A549 treated with CORT108297 at 1 μM for 4 hours (cell line): ENCODE data around the gene LARP1. TPM values are rescaled to one million over a fixed set of nuclear protein-coding genes. Genes with fewer than 3 reads are reported as not detected.

Experiments used
- total RNA-seq: library from RNA; stranded (reverse); fragments of 200-300 nt; extraction: Qiagen RNA extraction; gene quantifications from 5 replicates; pipeline ENCODE4 v1.2.3, GENCODE V29; 2022

Gene LARP1
- 107 to 135 TPM (median 132 TPM) in 5 replicates for total RNA-seq

DNA sequence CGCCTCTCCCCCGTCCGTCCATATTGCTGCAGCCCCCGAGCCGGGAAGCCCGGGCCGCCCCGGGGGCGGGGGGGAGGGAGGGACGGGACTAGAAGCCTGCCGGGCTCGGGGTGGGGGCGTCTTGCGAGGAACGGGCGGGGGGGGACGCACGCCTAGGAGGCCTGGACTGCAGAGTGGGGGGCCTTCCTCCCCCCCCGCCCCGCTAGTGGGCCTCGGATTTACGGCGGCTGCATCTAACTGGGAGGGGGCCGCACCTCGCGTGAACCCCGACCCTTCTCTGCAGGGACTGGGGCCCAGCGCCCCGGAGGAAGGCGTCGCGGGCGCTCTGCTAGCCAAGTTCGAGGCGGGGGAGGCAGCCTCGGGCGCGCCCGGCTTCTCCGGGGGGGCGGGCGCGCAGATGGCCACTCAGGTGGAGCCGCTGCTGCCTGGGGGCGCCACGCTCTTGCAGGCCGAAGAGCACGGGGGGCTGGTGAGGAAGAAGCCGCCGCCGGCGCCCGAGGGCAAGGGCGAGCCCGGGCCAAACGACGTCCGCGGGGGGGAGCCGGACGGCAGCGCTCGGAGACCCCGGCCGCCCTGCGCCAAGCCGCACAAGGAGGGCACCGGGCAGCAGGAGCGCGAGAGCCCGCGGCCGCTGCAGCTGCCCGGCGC lies at the start of gene LARP1:
Gene LARP1 (plus strand): TSS at position 17 of the 648 bp plus-strand sequence. CDS start 381 bp downstream, at position 398.

DNA sequence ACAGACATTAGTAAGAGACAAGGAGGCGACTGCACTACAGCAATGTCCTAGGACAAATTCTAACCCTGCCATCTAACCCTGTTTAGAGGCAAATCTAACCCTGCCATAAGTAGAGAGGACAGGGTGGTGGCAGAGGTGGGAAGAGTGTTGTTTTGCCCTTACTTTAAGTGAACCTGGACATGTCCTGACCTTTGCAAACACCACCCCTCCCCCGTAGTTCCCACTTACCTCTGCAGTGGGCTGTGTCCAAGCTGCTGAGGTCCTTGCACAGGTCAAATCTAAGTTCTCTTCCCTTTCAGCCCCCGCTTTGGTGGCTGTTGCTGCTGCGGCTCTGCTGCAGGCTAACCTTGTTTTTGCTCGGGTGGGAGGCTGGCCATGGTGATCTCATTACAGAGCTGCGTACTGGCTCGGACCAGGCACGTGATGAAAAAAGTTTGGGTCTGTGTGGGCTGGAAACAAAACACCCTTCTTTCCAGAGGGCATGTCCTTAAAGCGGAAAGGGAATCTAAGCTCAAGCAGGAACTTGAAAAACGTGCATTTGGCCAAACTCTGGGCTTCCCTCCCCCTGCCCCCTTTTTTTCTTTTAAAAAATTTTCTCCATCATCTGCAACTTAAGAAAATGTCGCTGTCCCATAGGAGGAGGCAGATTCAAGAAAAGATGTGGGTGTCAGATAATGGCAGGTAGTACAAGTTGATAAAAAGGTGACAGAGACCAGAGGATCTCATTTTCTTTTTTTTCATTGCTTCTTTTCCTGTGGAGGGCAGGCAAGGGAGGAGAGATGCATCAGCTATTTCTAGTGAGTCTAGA lies 95.3 kb downstream of the LARP1 start, which contains the start of gene FAXDC2:
Gene FAXDC2 (minus strand): TSS at position 349 of the 808 bp plus-strand sequence. CDS start 12,425 bp downstream, outside the sequence.

DNA sequence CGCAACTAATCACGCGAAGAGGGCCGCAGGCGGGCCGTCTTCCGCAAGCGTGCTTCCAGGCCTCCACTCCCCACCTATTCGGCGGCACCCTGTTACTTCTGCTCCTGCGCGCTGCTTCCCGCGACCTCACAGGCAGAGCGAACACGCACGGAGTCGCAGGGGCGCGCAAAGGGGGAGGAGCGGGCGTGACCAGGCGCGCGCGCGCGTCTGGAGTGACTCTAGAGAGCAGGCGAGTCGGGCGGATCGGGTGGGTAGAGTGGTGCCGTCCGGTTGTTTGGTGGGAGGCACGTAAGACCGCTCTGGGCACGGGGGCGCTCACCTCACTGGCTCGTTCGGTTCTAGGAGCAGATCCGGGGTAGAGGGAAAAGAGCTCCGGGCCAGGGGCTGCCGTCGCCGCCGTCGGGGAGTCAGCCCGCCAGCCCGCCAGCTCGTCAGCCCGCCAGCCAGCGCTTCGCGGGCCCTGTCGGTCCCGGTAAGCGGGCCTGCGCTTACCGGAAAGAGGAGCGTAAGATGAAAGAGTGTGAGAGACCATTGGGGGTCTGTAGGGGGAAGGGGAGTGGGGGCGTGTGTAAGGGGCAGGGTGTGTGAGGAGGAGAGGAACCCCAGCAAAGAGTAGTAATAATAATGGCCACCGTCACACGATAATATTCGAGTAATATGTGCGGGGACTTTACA lies 103.3 kb downstream of the LARP1 start, which contains the start of gene CNOT8:
Gene CNOT8 (plus strand): TSS at position 331 of the 675 bp plus-strand sequence. CDS start 4,652 bp downstream, outside the sequence.

Other genes with a start within 250 kb of the LARP1 start
- gene FAXDC2, start 95.2 kb downstream of the LARP1 start, total RNA-seq, result 0.10 to 0.25 TPM (median 0.18 TPM) in 4 of 5 replicates, not detected in the other
- gene CNOT8, start 103.2 kb downstream of the LARP1 start, total RNA-seq, result 34.0 to 41.5 TPM (median 38.4 TPM) in 5 replicates
- gene GEMIN5, start 182.8 kb downstream of the LARP1 start, total RNA-seq, result 22.3 to 27.3 TPM (median 24.0 TPM) in 5 replicates
- gene MRPL22, start 185.7 kb downstream of the LARP1 start, total RNA-seq, result 41.7 to 59.2 TPM (median 58.0 TPM) in 5 replicates